K562 (cell line): ENCODE results near the gene HDHD3. TPM values are rescaled to one million over a fixed set of nuclear protein-coding genes. Genes with fewer than 3 reads are reported as not detected.

ENCODE experiments used
- CEBPG ChIP-seq, 3 experiments: fragments of 200-800 bp in 1 of 3; sonication (Bioruptor generic) in 1 of 3; sonication (generic) in 1 of 3; formaldehyde crosslinking in 1 of 3; IDR thresholded peaks in 2 of 3; conservative IDR thresholded peaks in 1 of 3; 2 replicates each; pipeline versions ENCODE4 v1.6.1 to v1.8.0; 2016 to 2022; ENCODE audit warnings: missing compliant biosample characterization in 2 of 3, missing genetic modification characterization in 2 of 3, mild to moderate bottlenecking in 1 of 3, missing genetic modification reagents in 1 of 3
- CTCFL ChIP-seq: IDR thresholded peaks from 2 replicates; pipeline ENCODE4 v1.6.1; 2011; ENCODE audit warnings: borderline replicate concordance, low read depth, mild to moderate bottlenecking, moderate library complexity, low read length; ENCODE audit not compliant: insufficient read depth, poor library complexity, severe bottlenecking
- HNRNPLL ChIP-seq: fragments of 200-400 bp; formaldehyde crosslinking; IDR thresholded peaks from 2 replicates; pipeline ENCODE4 v1.6.1; 2017; ENCODE audit warnings: low read length, low read depth, mild to moderate bottlenecking; ENCODE audit not compliant: poor library complexity, severe bottlenecking
- HOXB6 ChIP-seq: fragments of 250-450 bp; sonication (Bioruptor Pico); IDR thresholded peaks from 2 replicates; pipeline ENCODE4 v1.5.1; 2022; ENCODE audit warnings: mild to moderate bottlenecking, borderline replicate concordance
- MYNN ChIP-seq, 2 experiments: sonication (generic); formaldehyde crosslinking in 1 of 2; IDR thresholded peaks; 2 replicates each; pipeline versions ENCODE4 v1.5.0 to v1.6.1; 2016 to 2020; ENCODE audit warnings: antibody characterized with exemption in 1 of 2, missing genetic modification reagents in 1 of 2
- NCOA1 ChIP-seq: fragments of 450-650 bp; IDR thresholded peaks from 2 replicates; pipeline ENCODE4 v1.6.1; 2016; ENCODE audit warnings: low read depth
- NKRF ChIP-seq: fragments of 450-650 bp; IDR thresholded peaks from 2 replicates; pipeline ENCODE4 v1.6.1; 2016; ENCODE audit warnings: borderline replicate concordance
- SIN3B ChIP-seq: fragments of 450-650 bp; IDR thresholded peaks from 2 replicates; pipeline ENCODE4 v1.6.1; 2017; ENCODE audit warnings: low read depth, mild to moderate bottlenecking, moderate library complexity
- SNRNP70 ChIP-seq: fragments of 200-400 bp; formaldehyde crosslinking; optimal IDR thresholded peaks from 2 replicates; pipeline ENCODE3; 2017; ENCODE audit warnings: low read depth, low read length
- TCFL5 ChIP-seq: fragments of 250-450 bp; sonication (Bioruptor Pico); conservative IDR thresholded peaks from 2 replicates; pipeline ENCODE4 v1.6.1; 2021; ENCODE audit warnings: mild to moderate bottlenecking, moderate library complexity, matching md5 sums
- XRCC3 ChIP-seq: fragments of 450-650 bp; IDR thresholded peaks from 2 replicates; pipeline ENCODE4 v1.6.1; 2017; ENCODE audit warnings: mild to moderate bottlenecking, moderate library complexity
- ZBTB11 ChIP-seq, 3 experiments: fragments of 200-800 bp in 1 of 3; fragments of 250-450 bp in 1 of 3; fragments of 450-650 bp in 1 of 3; sonication (Bioruptor Pico) in 1 of 3; sonication (Bioruptor generic) in 1 of 3; formaldehyde crosslinking in 1 of 3; IDR thresholded peaks; 2 replicates each; pipeline versions ENCODE4 v1.6.1 to v1.8.0; 2016 to 2022; ENCODE audit warnings: mild to moderate bottlenecking in 2 of 3, missing genetic modification characterization in 2 of 3, missing compliant biosample characterization in 1 of 3, moderate library complexity in 1 of 3
- polyA plus RNA-seq, 8 experiments: library from polyadenylated mRNA; depleted of rRNA in 4 of 8; stranded (reverse) in 5 of 8; unstranded in 3 of 8; fragments of >200 nt; fragmentation: Nextera tagmentation in 2 of 8; fragmentation: Illumina TruSeq in 1 of 8; extraction: Ambion mirVana in 2 of 8; extraction: Trizol in 1 of 8; gene quantifications; 2 replicates each; pipeline versions ENCODE4 v1.2.1 to v1.2.3, GENCODE V29; 2011 to 2014; ENCODE audit warnings: inconsistent platforms in 1 of 8, missing spikeins in 1 of 8
- total RNA-seq, 7 experiments: library from RNA; depleted of rRNA in 6 of 7; stranded (reverse); fragments of >200 nt in 6 of 7; fragmentation: Illumina TruSeq in 2 of 7; extraction: Trizol in 2 of 7; gene quantifications; 2 replicates each; pipeline versions ENCODE4 v1.2.1 to v1.2.3, GENCODE V29; 2011 to 2021; ENCODE audit warnings: low replicate concordance in 1 of 7
- TF ChIP-seq, protein P1 (sequence below): fragments of 450-650 bp; formaldehyde crosslinking; IDR thresholded peaks from 2 replicates; pipeline ENCODE4 v1.4.0; 2020; ENCODE audit warnings: mild to moderate bottlenecking, mixed read lengths

HDHD3 gene
- total and polyA plus RNA-seq, 9 of the 15 experiments (the other 6 are each of a cell fraction or from before 2014, with no cell fraction given) = 1.1 to 19.1 (median 10.9) TPM

- TF ChIP-seq HOXB6 (CRISPR knock-in tag) = no peak
- TF ChIP-seq NCOA1 = peak; percentile 97
- TF ChIP-seq SIN3B = peak; percentile 86; the same call in 1 of the 2 replicates
- no peak for TF ChIP-seq CEBPG (CRISPR knock-in tag; IDR thresholded peaks at IDR 0.05)
- TF ChIP-seq CEBPG (tag; conservative IDR thresholded peaks at IDR 0.05 in 1 of 2, IDR thresholded peaks at IDR 0.05 in 1 of 2) = no peak
- TF ChIP-seq CTCFL = no peak
- TF ChIP-seq, protein P1, sequence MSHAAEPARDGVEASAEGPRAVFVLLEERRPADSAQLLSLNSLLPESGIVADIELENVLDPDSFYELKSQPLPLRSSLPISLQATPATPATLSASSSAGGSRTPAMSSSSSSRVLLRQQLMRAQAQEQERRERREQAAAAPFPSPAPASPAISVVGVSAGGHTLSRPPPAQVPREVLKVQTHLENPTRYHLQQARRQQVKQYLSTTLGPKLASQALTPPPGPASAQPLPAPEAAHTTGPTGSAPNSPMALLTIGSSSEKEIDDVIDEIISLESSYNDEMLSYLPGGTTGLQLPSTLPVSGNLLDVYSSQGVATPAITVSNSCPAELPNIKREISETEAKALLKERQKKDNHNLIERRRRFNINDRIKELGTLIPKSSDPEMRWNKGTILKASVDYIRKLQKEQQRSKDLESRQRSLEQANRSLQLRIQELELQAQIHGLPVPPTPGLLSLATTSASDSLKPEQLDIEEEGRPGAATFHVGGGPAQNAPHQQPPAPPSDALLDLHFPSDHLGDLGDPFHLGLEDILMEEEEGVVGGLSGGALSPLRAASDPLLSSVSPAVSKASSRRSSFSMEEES (CRISPR knock-in tag) = no peak
- TF ChIP-seq XRCC3 = no peak
- peak; percentile 79 for TF ChIP-seq MYNN (IDR thresholded peaks at IDR 0.05)
- no peak for TF ChIP-seq MYNN (CRISPR knock-in tag; IDR thresholded peaks at IDR 0.05)
- TF ChIP-seq HNRNPLL = no peak
- TF ChIP-seq SNRNP70 = no peak
- no peak for TF ChIP-seq TCFL5 (CRISPR knock-in tag)
- peak; percentile 89; the same call in 1 of the 2 replicates for TF ChIP-seq NKRF
- peak; percentile 96 to 100 (median 99) for TF ChIP-seq ZBTB11 (CRISPR knock-in tag; IDR thresholded peaks at IDR 0.05)
Observed at GRCh38 chr9:113340011-113340699, 36.6 kb downstream of the HDHD3 start, which contains the start of gene WDR31 (continued).
